GM12878 (cell line): Measurements from ENCODE around the gene NPAS3. TPM values are rescaled to one million over a fixed set of nuclear protein-coding genes. Genes with fewer than 3 reads are reported as not detected.

Experiments
- ATAC-seq: fragments of 200-7000 bp; cut with Tn5 transposase; 3 replicates; pipeline ENCODE4 v1.9.1; 2020; ENCODE audit warnings: mild to moderate bottlenecking, moderate library complexity
- BruUV-seq: library from RNA; stranded (reverse); fragments of 400-500 nt; replicated peaks from 2 replicates; lab custom pipeline; 2021; lab: Mats Ljungman, UMichigan
- CTCF ChIA-PET: fragments of 300-600 bp; sonication (Branson Sonifier 250); formaldehyde crosslinking; extraction: SDS; loops from one replicate; lab custom pipeline; 2021; ENCODE audit warnings: inconsistent platforms; lab: Yijun Ruan, JAX
- POLR2A ChIA-PET: fragments of 350-600 bp; formaldehyde crosslinking; extraction: SDS; loops from one replicate; lab custom pipeline; 2021; ENCODE audit warnings: inconsistent platforms; lab: Charles Lee
- RAD21 ChIA-PET: fragments of 300-600 bp; sonication (Branson Sonifier 250); formaldehyde crosslinking; loops from one replicate; lab custom pipeline; 2023; ENCODE audit warnings: antibody characterized with exemption; ENCODE audit not compliant: unreplicated experiment; lab: Charles Lee
- SMC1A ChIA-PET: fragments of 300-600 bp; sonication (Branson Sonifier 250); formaldehyde crosslinking; loops from one replicate; lab custom pipeline; 2023; ENCODE audit not compliant: unreplicated experiment, uncharacterized antibody; lab: Charles Lee
- DNase-seq: peaks from one replicate; pipeline ENCODE4 v3.0.0-alpha.2; 2011; ENCODE audit warnings: low read depth, low spot score
- FAIRE-seq: peaks from 3 replicates; lab custom pipeline; 2011; peaks lifted over from hg19 to GRCh38; lab: Jason Lieb, UNC
- H2AFZ ChIP-seq: 2 replicates; pipeline ENCODE4 v1.6.0; 2011; ENCODE audit warnings: low read depth, low read length, control low read depth; ENCODE audit not compliant: control insufficient read depth
- H3K27ac ChIP-seq: 2 replicates; pipeline ENCODE4 v1.5.1; 2011; ENCODE audit warnings: control low read depth; ENCODE audit not compliant: control insufficient read depth, insufficient read depth
- H3K27me3 ChIP-seq, 2 experiments: replicated peaks in 1 of 2; 2 replicates each; pipeline versions ENCODE4 v1.6.0 to v1.6.1; 2011; ENCODE audit warnings: low read length in 1 of 2; ENCODE audit not compliant: control insufficient read depth in 2 of 2, insufficient read depth in 2 of 2
- H3K36me3 ChIP-seq, 2 experiments: 2 replicates each; pipeline ENCODE4 v1.5.1; 2011; ENCODE audit warnings: low read length in 1 of 2; ENCODE audit not compliant: control insufficient read depth in 2 of 2, insufficient read depth in 2 of 2
- H3K4me1 ChIP-seq: 2 replicates; pipeline ENCODE4 v1.6.1; 2011; ENCODE audit warnings: mild to moderate bottlenecking, low read length, moderate library complexity, mixed read lengths; ENCODE audit not compliant: control insufficient read depth, insufficient read depth
- H3K4me2 ChIP-seq: 2 replicates; pipeline ENCODE4 v1.6.0; 2011; ENCODE audit warnings: control low read depth; ENCODE audit not compliant: control insufficient read depth, insufficient read depth
- H3K4me3 ChIP-seq: fragments of 200-600 bp; sonication (generic); 2 replicates; pipeline ENCODE4 v1.5.1; 2016
- H3K79me2 ChIP-seq: 2 replicates; pipeline ENCODE4 v1.6.0; 2011; ENCODE audit warnings: low read length; ENCODE audit not compliant: control insufficient read depth, insufficient read depth
- H3K9ac ChIP-seq: 2 replicates; pipeline ENCODE4 v1.8.0; 2011; ENCODE audit warnings: low read length, control low read depth, mixed read lengths; ENCODE audit not compliant: control insufficient read depth, insufficient read depth
- H3K9me3 ChIP-seq: replicated peaks from 3 replicates; pipeline ENCODE4 v1.5.1; 2011; ENCODE audit warnings: mild to moderate bottlenecking, low read length; ENCODE audit not compliant: control insufficient read depth, insufficient read depth
- H4K20me1 ChIP-seq: 2 replicates; pipeline ENCODE4 v1.6.0; 2011; ENCODE audit not compliant: control insufficient read depth, insufficient read depth
- CEBPB ChIP-seq, 2 experiments: fragments of 150-350 bp in 1 of 2; IDR thresholded peaks; 2 replicates each; pipeline ENCODE4 v1.6.1; 2012 to 2014; ENCODE audit warnings: low read depth in 2 of 2, low read length in 2 of 2, borderline replicate concordance in 1 of 2, inconsistent platforms in 1 of 2
- EP300 ChIP-seq, 2 experiments: fragments of 150-350 bp in 1 of 2; IDR thresholded peaks; 2 replicates each; pipeline ENCODE4 v1.6.1; 2011 to 2012; ENCODE audit warnings: low read depth in 2 of 2, low read length in 2 of 2, borderline replicate concordance in 1 of 2, improper control_type of control experiment in 1 of 2, inconsistent platforms in 1 of 2; ENCODE audit not compliant: control insufficient read depth in 1 of 2
- MEF2A ChIP-seq: IDR thresholded peaks from 2 replicates; pipeline ENCODE4 v1.6.1; 2011; ENCODE audit warnings: low read depth, mild to moderate bottlenecking, low read length, moderate library complexity; ENCODE audit not compliant: insufficient read depth
- MTA3 ChIP-seq: IDR thresholded peaks from 2 replicates; pipeline ENCODE4 v1.6.1; 2012; ENCODE audit warnings: low read length, inconsistent platforms, borderline replicate concordance
- NFIC ChIP-seq: IDR thresholded peaks from 2 replicates; pipeline ENCODE4 v1.6.1; 2012; ENCODE audit warnings: low read depth, mild to moderate bottlenecking, inconsistent platforms, low read length, moderate library complexity
- RCOR1 ChIP-seq: conservative IDR thresholded peaks from 2 replicates; pipeline ENCODE4 v1.6.1; 2012; ENCODE audit warnings: low read depth, low read length, improper control_type of control experiment
- TARDBP ChIP-seq: IDR thresholded peaks from 2 replicates; pipeline ENCODE4 v1.6.1; 2016; ENCODE audit warnings: borderline replicate concordance
- ZNF207 ChIP-seq: fragments of 450-650 bp; IDR thresholded peaks from 2 replicates; pipeline ENCODE4 v1.6.1; 2014; ENCODE audit warnings: antibody characterized with exemption, mild to moderate bottlenecking, borderline replicate concordance
- WGBS: methylation state at CpG from one replicate; pipeline ENCODE4 v1.1.6; 2016; ENCODE audit warnings: low lambda C conversion rate; ENCODE audit not compliant: insufficient replicate concordance, insufficient coverage; ENCODE audit errors: missing lambda C conversion rate; 5-methylcytosine and 5-hydroxymethylcytosine counted together
- in situ Hi-C: fragments of 300-500 bp; cut with MboI; formaldehyde crosslinking; loops from 9 replicates; pipeline ENCODE4 v1.14.3; 2018; ENCODE audit warnings: mixed read lengths
- intact Hi-C: fragments of 100-400 bp; cut with micrococcal nuclease; formaldehyde crosslinking; loops from one replicate; pipeline ENCODE4 v1.14.2; 2022; ENCODE audit not compliant: unreplicated experiment
- polyA plus RNA-seq, 11 experiments: library from polyadenylated mRNA; depleted of rRNA in 4 of 11; unstranded in 6 of 11; stranded (reverse) in 5 of 11; fragments of >200 nt; fragmentation: Nextera tagmentation in 4 of 11; fragmentation: Illumina TruSeq in 1 of 11; extraction: Ambion mirVana in 4 of 11; extraction: Trizol in 1 of 11; gene quantifications; 1 replicate in 1 of 11; 2 replicates in 10 of 11; pipeline versions ENCODE4 v1.2.1 to v1.2.3, GENCODE V29; 2011 to 2016; ENCODE audit warnings: inconsistent platforms in 2 of 11, missing spikeins in 2 of 11, low read depth in 1 of 11
- total RNA-seq, 4 experiments: library from RNA; depleted of rRNA in 3 of 4; stranded (reverse); fragments of >200 nt in 3 of 4; fragmentation: Illumina TruSeq in 1 of 4; extraction: Trizol in 1 of 4; gene quantifications; 2 replicates each; pipeline versions ENCODE4 v1.2.1 to v1.2.3, GENCODE V29; 2013 to 2021
- TF ChIP-seq, protein P1 (sequence below): fragments of 450-650 bp; IDR thresholded peaks from 2 replicates; pipeline ENCODE4 v1.6.1; 2018; ENCODE audit warnings: borderline replicate concordance, mild to moderate bottlenecking; ENCODE audit not compliant: partially characterized antibody

NPAS3 gene
- total and polyA plus RNA-seq, 10 of the 15 experiments (the other 5 are each of a cell fraction or from before 2014, with no cell fraction given) = under 0.01 to 2.7 (median 0.03) TPM; not detected in 6

DNA sequence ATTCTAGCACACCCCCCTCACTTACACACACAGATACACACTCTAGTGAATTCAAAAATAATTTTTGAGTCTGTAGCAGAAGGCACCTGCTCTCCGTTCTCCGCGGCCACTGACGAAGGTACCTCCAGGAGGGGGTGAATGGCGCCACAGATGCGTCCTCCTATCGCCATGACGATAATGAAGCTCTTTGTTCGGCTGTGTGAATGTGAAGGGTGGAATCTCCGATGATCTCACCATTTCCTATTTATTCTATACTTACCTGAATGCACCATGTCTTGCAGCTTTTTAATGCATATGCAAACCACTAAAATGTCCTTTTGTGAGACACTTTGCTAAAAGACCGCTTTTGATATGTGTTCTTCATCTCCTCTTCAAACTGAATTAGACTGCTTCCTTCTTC lies 849.5 kb downstream of the NPAS3 start:
- H3K4me2 ChIP-seq = no peak overlapping the region
- ChIA-PET RAD21 (interaction anchor here (1.3 to 7.4 kb wide), 3 partner anchors 9 to 258 kb away, joined by 3 to 264 read pairs (median 3); no protein-coding TSS in a partner anchor), POLR2A (interaction anchor here (0.5 kb wide), 1 partner anchor 128 kb away, joined by 4 read pairs; no protein-coding TSS in a partner anchor), CTCF (interaction anchor here (0.9 to 14.3 kb wide), 5 partner anchors 56 to 1077 kb away, joined by 3 to 334 read pairs (median 6); no protein-coding TSS in a partner anchor), SMC1A (interaction anchor here (0.6 to 8.4 kb wide), 6 partner anchors 9 to 254 kb away, joined by 3 to 158 read pairs (median 4); no protein-coding TSS in a partner anchor)
- no peak for ATAC-seq
- H4K20me1 ChIP-seq = no peaks in the 10 kb centered on the region
- intact Hi-C loops = no loop called here
- no peak overlapping the region for H2AFZ ChIP-seq
- WGBS = 82% methylated on average over 11 of the region's 11 CpGs
- FAIRE-seq = no peak
- DNase-seq = no peak
- no peaks in the 10 kb centered on the region for H3K79me2 ChIP-seq
- in situ Hi-C loops = no loop called here
- H3K27ac ChIP-seq = no peak overlapping the region
- H3K9ac ChIP-seq = no peak overlapping the region
- no peaks in the 10 kb centered on the region for H3K4me1 ChIP-seq
- BruUV-seq = no TSS peak
- H3K36me3 ChIP-seq = no peaks in the 10 kb centered on the region
- no peaks in the 10 kb centered on the region for H3K9me3 ChIP-seq
- no peaks in the 10 kb centered on the region for H3K27me3 ChIP-seq
- no peak for TF ChIP-seq MEF2A
- no peak for TF ChIP-seq MTA3
- TF ChIP-seq, protein P1, sequence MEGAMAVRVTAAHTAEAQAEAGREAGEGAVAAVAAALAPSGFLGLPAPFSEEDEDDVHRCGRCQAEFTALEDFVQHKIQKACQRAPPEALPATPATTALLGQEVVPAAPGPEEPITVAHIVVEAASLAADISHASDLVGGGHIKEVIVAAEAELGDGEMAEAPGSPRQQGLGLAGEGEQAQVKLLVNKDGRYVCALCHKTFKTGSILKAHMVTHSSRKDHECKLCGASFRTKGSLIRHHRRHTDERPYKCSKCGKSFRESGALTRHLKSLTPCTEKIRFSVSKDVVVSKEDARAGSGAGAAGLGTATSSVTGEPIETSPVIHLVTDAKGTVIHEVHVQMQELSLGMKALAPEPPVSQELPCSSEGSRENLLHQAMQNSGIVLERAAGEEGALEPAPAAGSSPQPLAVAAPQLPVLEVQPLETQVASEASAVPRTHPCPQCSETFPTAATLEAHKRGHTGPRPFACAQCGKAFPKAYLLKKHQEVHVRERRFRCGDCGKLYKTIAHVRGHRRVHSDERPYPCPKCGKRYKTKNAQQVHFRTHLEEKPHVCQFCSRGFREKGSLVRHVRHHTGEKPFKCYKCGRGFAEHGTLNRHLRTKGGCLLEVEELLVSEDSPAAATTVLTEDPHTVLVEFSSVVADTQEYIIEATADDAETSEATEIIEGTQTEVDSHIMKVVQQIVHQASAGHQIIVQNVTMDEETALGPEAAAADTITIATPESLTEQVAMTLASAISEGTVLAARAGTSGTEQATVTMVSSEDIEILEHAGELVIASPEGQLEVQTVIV = no peak
- TF ChIP-seq NFIC = no peak
- TF ChIP-seq TARDBP = no peak
- TF ChIP-seq EP300 (IDR thresholded peaks at IDR 0.05; ENCODE audit: borderline replicate concordance in 1 of 2, control insufficient read depth in 1 of 2, low read depth in 2 of 2, low read length in 2 of 2) = no peak
- no peak for TF ChIP-seq CEBPB (IDR thresholded peaks at IDR 0.05; ENCODE audit: borderline replicate concordance in 1 of 2, low read depth in 2 of 2, low read length in 2 of 2)
- TF ChIP-seq ZNF207 = no peak
- no peak for TF ChIP-seq RCOR1
- H3K4me3 ChIP-seq = no peak overlapping the region
